Trophoblast cell (in vitro differentiated cells and primary cell): Measurements from ENCODE around the gene ACBD6.
A peak's percentile ranks its signal among the peaks of the same experiment; 100 is the strongest.

ENCODE experiments used
- DNase-seq, 2 donors: peaks; one replicate each; pipeline ENCODE4 v3.0.0-alpha.2; 2016
- H2AFZ ChIP-seq: 2 replicates; pipeline ENCODE4 v1.6.1; 2013; ENCODE audit warnings: low read length, moderate library complexity, mild to moderate bottlenecking; ENCODE audit not compliant: insufficient read depth, poor library complexity
- H2AK5ac ChIP-seq: 2 replicates; pipeline ENCODE4 v1.6.1; 2013; ENCODE audit warnings: mild to moderate bottlenecking, low read length
- H2BK120ac ChIP-seq: 2 replicates; pipeline ENCODE4 v1.6.1; 2013; ENCODE audit warnings: low read length, mild to moderate bottlenecking, moderate library complexity; ENCODE audit not compliant: insufficient read depth, poor library complexity
- H2BK12ac ChIP-seq: 2 replicates; pipeline ENCODE4 v1.6.1; 2013; ENCODE audit warnings: mild to moderate bottlenecking, low read length, moderate library complexity
- H2BK5ac ChIP-seq: 2 replicates; pipeline ENCODE4 v1.6.1; 2013; ENCODE audit warnings: low read length, low read depth, moderate library complexity, mild to moderate bottlenecking; ENCODE audit not compliant: poor library complexity
- H3K14ac ChIP-seq: 2 replicates; pipeline ENCODE4 v1.6.1; 2013; ENCODE audit warnings: mild to moderate bottlenecking, low read length
- H3K18ac ChIP-seq: 2 replicates; pipeline ENCODE4 v1.6.1; 2013; ENCODE audit warnings: mild to moderate bottlenecking, low read length
- H3K23ac ChIP-seq: 2 replicates; pipeline ENCODE4 v1.6.1; 2013; ENCODE audit warnings: low read length
- H3K27ac ChIP-seq: 2 replicates; pipeline ENCODE4 v1.5.1; 2013; ENCODE audit warnings: low read depth, mild to moderate bottlenecking, inconsistent platforms, low read length, moderate library complexity
- H3K27me3 ChIP-seq: 2 replicates; pipeline ENCODE4 v1.6.1; 2013; ENCODE audit warnings: inconsistent platforms, mild to moderate bottlenecking, low read length, moderate library complexity; ENCODE audit not compliant: insufficient read depth
- H3K36me3 ChIP-seq, 2 experiments: 1 replicate in 1 of 2; 2 replicates in 1 of 2; pipeline ENCODE4 v1.6.1; 2013; ENCODE audit warnings: low read length in 2 of 2, mild to moderate bottlenecking in 2 of 2, moderate library complexity in 1 of 2; ENCODE audit not compliant: insufficient read depth in 2 of 2, control insufficient read depth in 1 of 2
- H3K4ac ChIP-seq: 2 replicates; pipeline ENCODE4 v1.6.1; 2013; ENCODE audit warnings: low read depth, mild to moderate bottlenecking, low read length, moderate library complexity
- H3K4me1 ChIP-seq, 2 experiments: 1 replicate in 1 of 2; 2 replicates in 1 of 2; pipeline ENCODE4 v1.6.1; 2013; ENCODE audit warnings: low read length in 2 of 2, mild to moderate bottlenecking in 2 of 2, moderate library complexity in 1 of 2; ENCODE audit not compliant: insufficient read depth in 2 of 2, control insufficient read depth in 1 of 2
- H3K4me2 ChIP-seq: 2 replicates; pipeline ENCODE4 v1.6.1; 2013; ENCODE audit warnings: inconsistent platforms, mild to moderate bottlenecking, low read length, moderate library complexity
- H3K4me3 ChIP-seq: 2 replicates; pipeline ENCODE4 v1.5.1; 2013; ENCODE audit warnings: mild to moderate bottlenecking, low read depth, low read length, inconsistent platforms
- H3K79me1 ChIP-seq: one replicate; pipeline ENCODE4 v1.6.1; 2013; ENCODE audit warnings: low read length
- H3K79me2 ChIP-seq: 2 replicates; pipeline ENCODE4 v1.6.1; 2013; ENCODE audit warnings: low read length, mild to moderate bottlenecking; ENCODE audit not compliant: control insufficient read depth, insufficient read depth, poor library complexity
- H3K9ac ChIP-seq: 2 replicates; pipeline ENCODE4 v1.6.1; 2013; ENCODE audit warnings: mild to moderate bottlenecking, low read length
- H3K9me3 ChIP-seq: 2 replicates; pipeline ENCODE4 v1.6.1; 2013; ENCODE audit warnings: low read depth, mild to moderate bottlenecking, control low read depth, inconsistent platforms, low read length; ENCODE audit not compliant: insufficient read depth
- H4K12ac ChIP-seq: 2 replicates; pipeline ENCODE4 v1.6.1; 2013; ENCODE audit warnings: low read depth, mild to moderate bottlenecking, low read length, moderate library complexity
- H4K8ac ChIP-seq: 2 replicates; pipeline ENCODE4 v1.6.1; 2013; ENCODE audit warnings: low read depth, mild to moderate bottlenecking, low read length, moderate library complexity
- H4K91ac ChIP-seq: one replicate; pipeline ENCODE4 v1.6.1; 2013; ENCODE audit warnings: low read depth, mild to moderate bottlenecking, low read length, moderate library complexity
- WGBS: extraction: QIAGEN DNeasy Blood & Tissue Kit; methylation state at CpG from one replicate; pipeline ENCODE4 v1.1.7; 2013; ENCODE audit warnings: missing lambda C conversion rate; ENCODE audit not compliant: insufficient read length, insufficient coverage; ENCODE audit errors: extremely low coverage; 5-methylcytosine and 5-hydroxymethylcytosine counted together

Gene ACBD6

GRCh38 chr1:180272395-180272794 is 230.0 kb downstream of the ACBD6 start:
- H3K4me1 ChIP-seq, result no peaks in the 10 kb centered on the region
- no peak overlapping the region for H4K91ac ChIP-seq

GRCh38 chr1:180271272-180272255 is 230.8 kb downstream of the ACBD6 start:
- H4K12ac ChIP-seq, result no peak overlapping the region
- no peak overlapping the region for H3K27ac ChIP-seq
- no peaks in the 10 kb centered on the region for H3K27me3 ChIP-seq
- no peak overlapping the region for H3K9ac ChIP-seq
- H2BK12ac ChIP-seq, result no peak overlapping the region
- H2BK5ac ChIP-seq, result no peak overlapping the region
- H3K9me3 ChIP-seq, result peaks cover 4% of the 10 kb centered on the region
- no peak overlapping the region for H3K4ac ChIP-seq
- no peak overlapping the region for H2BK120ac ChIP-seq
- no peak overlapping the region for H3K14ac ChIP-seq
- H4K91ac ChIP-seq, result no peak overlapping the region
- H3K18ac ChIP-seq, result no peak overlapping the region
- no peak overlapping the region for H3K23ac ChIP-seq
- peak; percentile 98 to 99 for DNase-seq
- peak overlapping the region; percentile 24 for H3K4me3 ChIP-seq
- no peaks in the 10 kb centered on the region for H3K79me2 ChIP-seq
- no peak overlapping the region for H2AFZ ChIP-seq
- no peak overlapping the region for H2AK5ac ChIP-seq
- no peak overlapping the region for H3K4me2 ChIP-seq
- H3K4me1 ChIP-seq, result no peaks in the 10 kb centered on the region
- WGBS, result no CpG with 5 or more reads among the region's 23 CpGs
- no peak overlapping the region for H4K8ac ChIP-seq
- peaks cover 2 to 8% of the 10 kb centered on the region in 2 experiments for H3K36me3 ChIP-seq
- H3K79me1 ChIP-seq, result no peaks in the 10 kb centered on the region

More at GRCh38 chr1:180272395-180272794, 230.0 kb downstream of the ACBD6 start:
- Histone ChIP-seq H2AK5ac (no peak overlapping the region), H3K4me2 (no peak overlapping the region), H4K8ac (no peak overlapping the region), H3K9ac (no peak overlapping the region), H3K27me3 (no peaks in the 10 kb centered on the region), H2BK120ac (no peak overlapping the region), H3K36me3 (peaks cover 2 to 8% of the 10 kb centered on the region in 2 experiments), H3K27ac (no peak overlapping the region), H2AFZ (no peak overlapping the region), H2BK5ac (no peak overlapping the region), H3K14ac (no peak overlapping the region), H3K4ac (no peak overlapping the region), H2BK12ac (no peak overlapping the region), H4K12ac (no peak overlapping the region), H3K18ac (no peak overlapping the region), H3K9me3 (no peaks in the 10 kb centered on the region), H3K4me3 (no peak overlapping the region), H3K79me2 (no peaks in the 10 kb centered on the region), H3K23ac (no peak overlapping the region), H3K79me1 (no peaks in the 10 kb centered on the region)
- no peak for DNase-seq
- no CpG with 5 or more reads among the region's 4 CpGs for WGBS

GRCh38 chr1:180270530-180271271 is 231.7 kb downstream of the ACBD6 start:
- no peak overlapping the region for H3K4ac ChIP-seq
- H3K4me3 ChIP-seq, result peak overlapping the region; percentile 24
- no peaks in the 10 kb centered on the region for H3K4me1 ChIP-seq
- peaks cover 4% of the 10 kb centered on the region for H3K9me3 ChIP-seq
- H3K4me2 ChIP-seq, result no peak overlapping the region
- no peak overlapping the region for H3K18ac ChIP-seq
- no peak overlapping the region for H2AK5ac ChIP-seq
- no peaks in the 10 kb centered on the region for H3K79me2 ChIP-seq
- WGBS, result no CpG with 5 or more reads among the region's 8 CpGs
- no peak overlapping the region for H3K23ac ChIP-seq
- peak; percentile 82 to 85 for DNase-seq
- no peak overlapping the region for H2BK12ac ChIP-seq
- no peak overlapping the region for H2BK120ac ChIP-seq
- H3K27me3 ChIP-seq, result no peaks in the 10 kb centered on the region
- peaks cover 2 to 8% of the 10 kb centered on the region in 2 experiments for H3K36me3 ChIP-seq
- H2BK5ac ChIP-seq, result no peak overlapping the region
- no peak overlapping the region for H4K12ac ChIP-seq
- H3K14ac ChIP-seq, result no peak overlapping the region
- no peak overlapping the region for H3K9ac ChIP-seq
- H3K27ac ChIP-seq, result no peak overlapping the region
- no peaks in the 10 kb centered on the region for H3K79me1 ChIP-seq
- no peak overlapping the region for H4K8ac ChIP-seq
- no peak overlapping the region for H4K91ac ChIP-seq
- no peak overlapping the region for H2AFZ ChIP-seq

GRCh38 chr1:180269645-180270529 is 232.5 kb downstream of the ACBD6 start:
- Histone ChIP-seq H3K23ac (no peak overlapping the region), H2BK12ac (no peak overlapping the region), H2BK5ac (no peak overlapping the region), H3K4me1 (no peaks in the 10 kb centered on the region), H2BK120ac (no peak overlapping the region), H4K8ac (no peak overlapping the region), H4K12ac (no peak overlapping the region), H3K14ac (no peak overlapping the region), H3K27ac (no peak overlapping the region), H3K4me2 (no peak overlapping the region), H3K9ac (no peak overlapping the region), H3K79me1 (no peaks in the 10 kb centered on the region), H3K4me3 (no peak overlapping the region), H2AK5ac (no peak overlapping the region), H3K4ac (no peak overlapping the region), H3K79me2 (no peaks in the 10 kb centered on the region), H3K18ac (no peak overlapping the region), H2AFZ (no peak overlapping the region), H3K9me3 (peaks cover 4% of the 10 kb centered on the region), H3K36me3 (peaks cover 2 to 8% of the 10 kb centered on the region in 2 experiments), H4K91ac (no peak overlapping the region), H3K27me3 (no peaks in the 10 kb centered on the region)
- peak; percentile 67 to 83 for DNase-seq
- WGBS, result no CpG with 5 or more reads among the region's 14 CpGs
